GM12865 (cell line): ENCODE data around the gene ADGRB2.

Experiments
- DNase-seq: peaks from one replicate; pipeline ENCODE4 v3.0.0; 2010; ENCODE audit warnings: low read depth
- H3K4me3 ChIP-seq: 2 replicates; pipeline ENCODE4 v1.5.1; 2011; ENCODE audit warnings: mild to moderate bottlenecking, low read depth, low read length, control low read depth
- CTCF ChIP-seq: IDR thresholded peaks from 2 replicates; pipeline ENCODE4 v1.5.1; 2011; ENCODE audit warnings: low read length, control low read depth, low read depth, inconsistent platforms; ENCODE audit not compliant: insufficient read depth; ENCODE audit errors: missing control alignments

ADGRB2 gene

DNA sequence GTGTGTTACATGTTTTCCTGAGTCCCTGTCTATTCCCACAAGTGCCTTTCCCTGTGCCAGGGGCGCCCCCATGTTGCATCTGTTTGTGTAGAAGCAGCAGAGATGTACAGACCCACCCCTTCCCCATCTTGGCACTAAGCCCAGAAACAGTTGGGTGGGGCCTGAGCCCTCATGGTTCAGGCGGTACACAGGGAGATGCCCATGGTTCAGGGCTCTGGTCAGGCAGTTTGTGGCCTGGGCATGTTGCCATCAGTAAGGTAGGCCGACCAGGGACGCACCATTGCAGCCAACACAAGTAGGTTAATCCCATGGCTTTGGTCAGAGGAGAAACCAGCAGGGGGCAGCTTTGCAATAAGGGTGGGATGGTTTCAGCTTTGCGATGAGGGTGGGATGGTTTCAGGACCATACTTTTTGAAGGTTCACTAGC, 914 bp upstream of the ADGRB2 start:
- TF ChIP-seq CTCF, result no peak
- peak; percentile 19 for DNase-seq
- no peak overlapping the region for H3K4me3 ChIP-seq

GRCh38 chr1:31763671-31764311, 349 bp downstream of the ADGRB2 start:
- no peak for DNase-seq
- H3K4me3 ChIP-seq, result peak overlapping the region; percentile 21; the same call in 1 of the 2 replicates
- no peak for TF ChIP-seq CTCF

GRCh38 chr1:31762726-31763670, 1.1 kb downstream of the ADGRB2 start:
- DNase-seq, result peak; percentile 46
- peak; percentile 45 for TF ChIP-seq CTCF
- H3K4me3 ChIP-seq, result no peak overlapping the region; the same call in 1 of the 2 replicates

GRCh38 chr1:31762323-31762722, 1.8 kb downstream of the ADGRB2 start:
- no peak overlapping the region for H3K4me3 ChIP-seq
- TF ChIP-seq CTCF, result no peak
- DNase-seq, result no peak

GRCh38 chr1:31761883-31762282, 2.3 kb downstream of the ADGRB2 start:
- TF ChIP-seq CTCF, result no peak
- no peak for DNase-seq
- no peak overlapping the region for H3K4me3 ChIP-seq

DNA sequence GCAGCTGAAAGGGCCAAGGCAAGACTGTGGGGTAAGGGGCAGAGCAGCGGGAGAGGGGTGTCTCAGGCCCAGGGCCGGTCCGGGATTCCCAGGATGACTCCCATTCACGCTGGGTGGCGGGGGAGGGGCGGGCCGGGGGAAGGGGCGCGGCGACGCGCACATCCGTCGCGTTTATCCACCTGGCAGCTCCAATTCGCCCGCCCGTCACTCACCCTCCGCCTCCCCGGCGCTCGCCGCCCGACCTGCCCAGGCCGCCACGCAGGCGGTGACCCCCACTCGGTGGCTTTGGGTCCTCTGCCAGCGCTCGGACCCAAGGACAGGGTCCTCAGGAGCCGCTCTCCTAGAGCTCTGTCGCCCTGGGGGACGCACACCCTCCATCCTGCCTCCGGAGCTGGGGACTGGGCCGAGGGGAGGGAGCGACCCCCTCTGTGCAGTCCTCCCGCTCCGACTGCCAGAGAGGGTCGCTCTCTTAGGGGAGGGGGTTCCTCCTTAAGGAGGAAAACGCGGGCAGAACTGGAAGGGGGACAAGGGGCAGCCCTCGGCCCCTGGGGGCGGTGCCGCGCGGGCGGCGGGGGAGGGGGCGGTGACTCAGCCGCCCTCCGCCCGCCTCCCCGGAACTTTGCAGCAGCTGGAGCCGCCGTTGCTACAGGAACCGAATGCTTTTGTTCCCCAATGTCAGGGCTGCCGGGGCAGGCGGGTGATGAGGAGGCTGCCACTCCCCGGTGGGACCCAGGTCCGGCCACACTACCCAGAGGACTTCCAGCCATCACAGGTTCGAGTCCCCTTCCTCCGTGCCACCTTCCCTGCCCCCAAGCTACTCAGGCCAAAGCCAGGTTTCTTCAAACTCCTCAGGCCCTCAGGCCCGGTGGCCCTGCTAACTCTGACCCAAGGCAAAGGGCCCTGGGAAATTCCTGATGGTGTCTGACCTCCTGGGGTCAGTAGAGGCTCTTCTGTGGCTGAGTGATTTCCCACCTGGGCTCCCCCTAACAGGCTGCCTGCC, 3.4 kb downstream of the ADGRB2 start:
- no peak for TF ChIP-seq CTCF
- H3K4me3 ChIP-seq, result 0 out of 2 replicates have a peak overlapping the region, but pooled peaks have one; percentile 20
- DNase-seq, result peak; percentile 38
